ENCODE results near the gene PTPRN.
"Not testable (repeated sequence)": the region's sequence is repeated elsewhere in the genome, so short reads cannot be mapped to it uniquely, and the experiment has no call there.

The PTPRN gene

GRCh38 chr2:219306047-219306446 lies 3.2 kb downstream of the PTPRN start:
- no peak for DNase-seq

- DNase-seq = no peak
These were observed 5.0 kb downstream of the PTPRN start for GRCh38 chr2:219304223-219304622.

GRCh38 chr2:219302412-219302968 lies 6.7 kb downstream of the PTPRN start:
- DNase-seq = no peak

- no peak for DNase-seq
These were observed 9.2 kb downstream of the PTPRN start for GRCh38 chr2:219300022-219300421.

- DNase-seq = no peak
These were observed 9.8 kb downstream of the PTPRN start for GRCh38 chr2:219299372-219299760.

GRCh38 chr2:219298759-219299371 lies 10.3 kb downstream of the PTPRN start:
- DNase-seq = peak; percentile 26

- DNase-seq = no peak
These were observed 11.3 kb downstream of the PTPRN start for GRCh38 chr2:219297766-219298456.

- DNase-seq = no peak
These were observed 12.4 kb downstream of the PTPRN start for GRCh38 chr2:219296631-219297391.

- no peak for DNase-seq
These were observed 13.1 kb downstream of the PTPRN start for GRCh38 chr2:219296142-219296541.

- DNase-seq = peak; percentile 21
These were observed 14.5 kb downstream of the PTPRN start for GRCh38 chr2:219294356-219295351.

- no peak for DNase-seq
These were observed 15.4 kb downstream of the PTPRN start for GRCh38 chr2:219293736-219294231.

- DNase-seq = no peak
These were observed 16.6 kb downstream of the PTPRN start for GRCh38 chr2:219292616-219293015.

GRCh38 chr2:219291910-219292490 lies 17.2 kb downstream of the PTPRN start:
- DNase-seq = no peak

- DNase-seq = no peak
These were observed 17.8 kb downstream of the PTPRN start for GRCh38 chr2:219291394-219291793.

- DNase-seq = no peak
These were observed 18.6 kb downstream of the PTPRN start for GRCh38 chr2:219290381-219291171.

- DNase-seq = no peak
These were observed 19.5 kb downstream of the PTPRN start for GRCh38 chr2:219289537-219290361.

GRCh38 chr2:219289195-219289536 lies 20.0 kb downstream of the PTPRN start:
- DNase-seq = no peak

- DNase-seq = no peak
These were observed 21.5 kb downstream of the PTPRN start for GRCh38 chr2:219287580-219288265.

- not testable (repeated sequence) for DNase-seq
These were observed 22.1 kb downstream of the PTPRN start for GRCh38 chr2:219287116-219287440.
